HEK293T (cell line): ENCODE data around the gene ZNF521.

Experiments
- BHLHE40 ChIP-seq: fragments of 450-650 bp; IDR thresholded peaks from 2 replicates; pipeline ENCODE4 v1.6.1; 2016; ENCODE audit warnings: mild to moderate bottlenecking, moderate library complexity, borderline replicate concordance
- ELF4 ChIP-seq: fragments of 450-650 bp; IDR thresholded peaks from 2 replicates; pipeline ENCODE4 v1.6.1; 2017; ENCODE audit warnings: antibody characterized with exemption
- FOXK2 ChIP-seq: fragments of 450-650 bp; IDR thresholded peaks from 2 replicates; pipeline ENCODE4 v1.6.1; 2016; ENCODE audit warnings: mild to moderate bottlenecking
- FOXM1 ChIP-seq: fragments of 450-650 bp; IDR thresholded peaks from 2 replicates; pipeline ENCODE4 v1.6.1; 2017; ENCODE audit warnings: mild to moderate bottlenecking, borderline replicate concordance
- LEF1 ChIP-seq: fragments of 450-650 bp; IDR thresholded peaks from 2 replicates; pipeline ENCODE4 v1.6.1; 2017; ENCODE audit warnings: mild to moderate bottlenecking, borderline replicate concordance
- SP1 ChIP-seq: fragments of 450-650 bp; IDR thresholded peaks from 2 replicates; pipeline ENCODE4 v1.6.1; 2017

GRCh38 chr18:25282896-25283703, 68.9 kb downstream of the ZNF521 start:
- TF ChIP-seq BHLHE40 = no peak
- no peak for TF ChIP-seq ELF4
- no peak for TF ChIP-seq FOXM1
- TF ChIP-seq FOXK2 = no peak
- TF ChIP-seq SP1 = no peak
- no peak for TF ChIP-seq LEF1
